ENCODE data around the gene SPI1. TPM values are rescaled to one million over a fixed set of nuclear protein-coding genes. Genes with fewer than 3 reads are reported as not detected.

The SPI1 gene
- total RNA-seq: 15.5 TPM

GRCh38 chr11:47378010-47378835, at the start of gene SPI1:
Gene SPI1 (minus strand): TSS chr11:47378547. CDS start chr11:47378353, 194 bp downstream.
- intact Hi-C loops (cut with DNase I): loop anchor here (5.0 to 10.0 kb wide), 2 partner anchors 74 to 237 kb away; no protein-coding TSS in a partner anchor
- peak in 1 of 2 donors; percentile 10 for TF ChIP-seq POLR2AphosphoS5 (IDR thresholded peaks at IDR 0.05; ENCODE audit: insufficient read depth in 1 of 2, low read depth in 1 of 2)
- TF ChIP-seq POLR2A (IDR thresholded peaks at IDR 0.05): no peak
- no peak for DNase-seq (ENCODE audit: extremely low spot score in 2 of 2)
- Histone ChIP-seq H3K27ac (peak within 1 kb of the TSS; percentile 27), H3K9me3 (no peaks in the 10 kb centered on the region), H3K36me3 (no peaks in the 10 kb centered on the region), H3K4me3 (peak within 1 kb of the TSS in 1 of 2 donors; percentile 29), H3K4me1 (no peaks in the 10 kb centered on the region), H3K27me3 (no peaks in the 10 kb centered on the region)

GRCh38 chr11:47426062-47426956, 48.0 kb upstream of the SPI1 start, which contains the start of gene PSMC3:
Gene PSMC3 (minus strand): TSS chr11:47426439. CDS start chr11:47426279, 160 bp downstream.
- Histone ChIP-seq H3K4me1 (peaks cover 21% of the 10 kb centered on the region), H3K27me3 (no peaks in the 10 kb centered on the region), H3K9me3 (no peaks in the 10 kb centered on the region), H3K27ac (peak within 1 kb of the TSS; percentile 86), H3K4me3 (peak within 1 kb of the TSS; percentile 80 to 86), H3K36me3 (peaks cover 0 to 32% of the 10 kb centered on the region in 2 donors)
- DNase-seq (ENCODE audit: extremely low spot score in 2 of 2): peak; percentile 96
- no peak for TF ChIP-seq CTCF (IDR thresholded peaks at IDR 0.05)
- peak; percentile 88 to 94 for TF ChIP-seq POLR2AphosphoS5 (IDR thresholded peaks at IDR 0.05; ENCODE audit: insufficient read depth in 1 of 2, low read depth in 1 of 2)
- TF ChIP-seq POLR2A (IDR thresholded peaks at IDR 0.05): peak in 1 of 2 donors; percentile 29
- intact Hi-C loops (cut with DNase I): no loop called here

GRCh38 chr11:47425611-47426010, 47.3 kb upstream of the SPI1 start:
- H3K36me3 ChIP-seq: peaks cover 0 to 36% of the 10 kb centered on the region in 2 donors
- intact Hi-C loops (cut with DNase I): no loop called here
- H3K27me3 ChIP-seq: no peaks in the 10 kb centered on the region
- H3K9me3 ChIP-seq: no peaks in the 10 kb centered on the region
- H3K27ac ChIP-seq: peak overlapping the region; percentile 86
- no peak for DNase-seq (ENCODE audit: extremely low spot score in 2 of 2)
- peak overlapping the region; percentile 80 to 86 for H3K4me3 ChIP-seq
- peaks cover 21% of the 10 kb centered on the region for H3K4me1 ChIP-seq
- TF ChIP-seq CTCF (IDR thresholded peaks at IDR 0.05): no peak
- no peak for TF ChIP-seq POLR2A (IDR thresholded peaks at IDR 0.05)
- TF ChIP-seq POLR2AphosphoS5 (IDR thresholded peaks at IDR 0.05; ENCODE audit: insufficient read depth in 1 of 2, low read depth in 1 of 2): no peak

- TF ChIP-seq POLR2A (IDR thresholded peaks at IDR 0.05): no peak
- no peak for TF ChIP-seq POLR2AphosphoS5 (IDR thresholded peaks at IDR 0.05; ENCODE audit: insufficient read depth in 1 of 2, low read depth in 1 of 2)
- no peak for TF ChIP-seq CTCF (IDR thresholded peaks at IDR 0.05)
- no peak for DNase-seq (ENCODE audit: extremely low spot score in 2 of 2)
- no peaks in the 10 kb centered on the region for H3K9me3 ChIP-seq
- no peaks in the 10 kb centered on the region for H3K27me3 ChIP-seq
- H3K4me1 ChIP-seq: peaks cover 21% of the 10 kb centered on the region
- H3K36me3 ChIP-seq: peaks cover 0 to 64% of the 10 kb centered on the region in 2 donors
- intact Hi-C loops (cut with DNase I): no loop called here
- no peak overlapping the region for H3K27ac ChIP-seq
- no peak overlapping the region for H3K4me3 ChIP-seq
These were observed 40.3 kb upstream of the SPI1 start for GRCh38 chr11:47418454-47419259.

All from vagina (tissue), 2 donors.